WI38 (cell line): ENCODE measurements around the gene FNDC3B.

Source experiments
- H3K4me3 ChIP-seq: 2 replicates; pipeline ENCODE4 v1.5.1; 2011; ENCODE audit warnings: low read depth, mild to moderate bottlenecking, control low read depth, low read length
- CTCF ChIP-seq: IDR thresholded peaks from 2 replicates; pipeline ENCODE4 v1.5.1; 2012; ENCODE audit warnings: low read depth, mild to moderate bottlenecking, control low read depth, low read length

The FNDC3B gene

GRCh38 chr3:172282850-172283249 is 243.5 kb downstream of the FNDC3B start:
- no peak overlapping the region for H3K4me3 ChIP-seq
- TF ChIP-seq CTCF = no peak

DNA sequence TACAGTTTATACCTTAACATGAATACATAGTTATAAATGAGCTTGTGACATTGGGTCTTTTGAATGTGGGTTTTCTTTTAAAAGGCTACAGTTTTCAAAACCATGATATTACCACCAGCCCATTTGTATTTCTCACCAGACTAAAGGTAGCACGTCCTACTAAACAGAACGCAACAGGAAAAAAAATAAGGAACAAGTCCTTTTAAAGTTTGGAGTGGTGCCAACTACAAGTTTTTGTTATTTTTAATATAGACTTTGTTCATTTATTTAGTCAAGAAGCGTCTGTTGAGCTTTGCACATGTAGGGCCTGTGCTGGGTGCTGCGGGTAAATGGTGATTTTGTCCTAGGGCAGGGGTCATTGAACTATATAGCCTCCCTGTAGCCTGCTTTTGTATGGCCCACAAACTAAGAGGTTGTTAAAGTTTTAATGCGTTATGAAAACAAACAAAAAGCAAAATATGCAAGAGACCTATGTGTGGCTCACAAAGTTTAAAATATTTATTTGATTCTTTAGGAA is 244.5 kb downstream of the FNDC3B start:
- H3K4me3 ChIP-seq = no peak overlapping the region
- no peak for TF ChIP-seq CTCF

GRCh38 chr3:172285844-172286243 is 246.5 kb downstream of the FNDC3B start:
- no peak for TF ChIP-seq CTCF
- no peak overlapping the region for H3K4me3 ChIP-seq

DNA sequence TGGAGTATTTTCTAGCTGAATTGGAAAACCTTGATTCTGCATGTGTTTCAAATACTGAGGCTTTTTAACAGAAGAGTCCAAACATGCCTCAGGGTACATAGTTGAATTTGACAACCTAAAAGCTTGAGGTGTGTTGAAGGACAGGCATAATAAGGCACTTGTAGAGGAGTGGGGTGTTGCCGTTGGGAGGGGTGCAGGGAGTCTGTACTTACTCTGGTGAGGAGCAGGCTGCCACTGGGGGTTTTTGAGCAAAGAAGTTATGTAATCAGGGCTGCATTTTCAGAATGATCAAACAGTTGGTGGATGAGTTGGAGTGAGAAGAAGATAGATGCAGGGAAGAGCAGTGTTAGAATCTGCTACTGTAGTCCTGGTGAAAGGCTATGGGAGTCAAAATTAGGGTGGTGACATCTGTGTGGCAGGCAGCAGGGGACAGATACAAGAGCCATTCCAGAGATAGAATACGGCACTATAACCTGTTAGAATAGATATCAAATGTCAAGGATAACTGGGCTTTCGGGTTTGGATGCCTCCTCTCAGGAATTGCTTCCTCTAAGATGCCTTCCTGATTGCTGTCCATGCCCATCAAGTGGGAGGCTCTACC is 247.3 kb downstream of the FNDC3B start:
- no peak for TF ChIP-seq CTCF
- no peak overlapping the region for H3K4me3 ChIP-seq

DNA sequence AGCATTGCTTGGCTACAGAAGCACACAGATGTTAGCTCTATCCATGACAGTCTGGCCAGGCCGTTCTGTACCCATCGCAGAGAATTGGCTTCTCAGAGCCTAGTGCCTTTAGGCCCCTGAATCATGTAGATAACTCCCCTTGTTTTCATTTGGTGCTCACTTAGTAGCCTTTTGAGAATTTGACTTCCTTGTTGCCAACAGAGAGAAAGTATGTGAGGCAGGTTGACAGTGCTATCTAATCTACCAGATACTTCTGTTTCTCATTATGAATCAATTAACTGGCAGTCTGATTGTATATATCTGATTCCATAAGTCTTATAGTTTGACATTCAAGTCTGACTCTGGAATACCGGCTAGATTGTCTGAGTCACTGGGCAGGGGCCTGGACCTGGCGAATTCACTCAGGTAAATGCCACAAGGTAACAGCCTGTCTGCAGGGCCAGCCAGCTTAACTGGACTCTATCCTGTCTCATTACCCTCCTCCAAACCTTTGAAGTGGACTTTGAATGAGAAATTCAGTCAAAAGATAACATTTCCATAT is 248.6 kb downstream of the FNDC3B start:
- H3K4me3 ChIP-seq = no peak overlapping the region
- TF ChIP-seq CTCF = no peak

- no peak for TF ChIP-seq CTCF
- H3K4me3 ChIP-seq = no peak overlapping the region
These were observed 249.3 kb downstream of the FNDC3B start for GRCh38 chr3:172288651-172289050.

DNA sequence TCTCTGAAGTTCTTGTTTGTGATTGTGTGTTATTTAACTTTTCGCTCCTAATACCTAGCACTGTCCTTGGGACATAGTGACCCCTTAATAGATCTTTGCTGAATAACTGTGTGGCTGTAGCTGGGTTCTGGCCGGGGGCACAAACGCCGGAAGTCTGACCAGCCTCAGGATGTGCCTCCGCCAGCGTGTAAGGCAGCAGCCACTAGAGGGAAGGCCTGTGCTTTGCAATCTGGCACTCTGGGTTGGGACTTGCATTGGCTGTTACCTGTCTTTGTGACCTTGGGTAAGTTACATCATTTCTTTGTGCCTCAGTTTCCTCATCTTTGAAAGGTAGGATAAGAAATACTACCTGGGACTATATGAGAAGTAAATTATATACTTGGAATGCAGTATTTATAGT is 250.2 kb downstream of the FNDC3B start:
- 0 out of 2 replicates have a peak, but pooled peaks have one; percentile 20 for TF ChIP-seq CTCF

More for the DNA sequence above, 250.2 kb downstream of the FNDC3B start:
- H3K4me3 ChIP-seq = no peak overlapping the region
